GM19240 (cell line): ENCODE data around the gene DAZAP2.
A peak's percentile ranks its signal among the peaks of the same experiment; 100 is the strongest.
"Not testable (repeated sequence)": the region's sequence is repeated elsewhere in the genome, so short reads cannot be mapped to it uniquely, and the experiment has no call there.

Experiments
- DNase-seq: peaks from one replicate; pipeline ENCODE4 v3.0.0; 2011; ENCODE audit warnings: low spot score; ENCODE audit not compliant: insufficient read length

The DAZAP2 gene

GRCh38 chr12:51217133-51217967 is 21.3 kb upstream of the DAZAP2 start:
- peak; percentile 64 for DNase-seq

- peak; percentile 79 for DNase-seq
Measured at GRCh38 chr12:51217968-51218606, 20.5 kb upstream of the DAZAP2 start, which contains the start of gene POU6F1. POU6F1 (minus strand) TSS chr12:51218062; CDS start chr12:51206836, 11,226 bp downstream.

- no peak for DNase-seq
Measured at GRCh38 chr12:51218607-51219161, 19.9 kb upstream of the DAZAP2 start.

GRCh38 chr12:51219322-51219721 is 19.3 kb upstream of the DAZAP2 start:
- no peak for DNase-seq

GRCh38 chr12:51219857-51220256 is 18.8 kb upstream of the DAZAP2 start:
- not testable (repeated sequence) for DNase-seq

GRCh38 chr12:51222461-51222860 is 16.2 kb upstream of the DAZAP2 start:
- DNase-seq, result no peak

- DNase-seq, result no peak
Measured at GRCh38 chr12:51224625-51225024, 14.0 kb upstream of the DAZAP2 start.

GRCh38 chr12:51225234-51225633 is 13.4 kb upstream of the DAZAP2 start:
- no peak for DNase-seq

- no peak for DNase-seq
Measured at GRCh38 chr12:51225771-51226170, 12.9 kb upstream of the DAZAP2 start.

GRCh38 chr12:51227112-51227511 is 11.5 kb upstream of the DAZAP2 start:
- not testable (repeated sequence) for DNase-seq

- no peak for DNase-seq
Measured at GRCh38 chr12:51227962-51228361, 10.7 kb upstream of the DAZAP2 start.

GRCh38 chr12:51229116-51229809 is 9.4 kb upstream of the DAZAP2 start:
- DNase-seq, result no peak

GRCh38 chr12:51232642-51233041 is 6.0 kb upstream of the DAZAP2 start:
- DNase-seq, result no peak

- no peak for DNase-seq
Measured at GRCh38 chr12:51234530-51234929, 4.1 kb upstream of the DAZAP2 start.

GRCh38 chr12:51238037-51238509 is 553 bp upstream of the DAZAP2 start:
- DNase-seq, result no peak

GRCh38 chr12:51240971-51241370 is 2.3 kb downstream of the DAZAP2 start:
- DNase-seq, result no peak

GRCh38 chr12:51242120-51242519 is 3.5 kb downstream of the DAZAP2 start:
- DNase-seq, result no peak

GRCh38 chr12:51242876-51243275 is 4.2 kb downstream of the DAZAP2 start:
- no peak for DNase-seq

- no peak for DNase-seq
Measured at GRCh38 chr12:51244269-51244668, 5.6 kb downstream of the DAZAP2 start.

- no peak for DNase-seq
Measured at GRCh38 chr12:51245476-51246253, 7.0 kb downstream of the DAZAP2 start.
